ENCODE measurements around the gene FAIM2. TPM values are rescaled to one million over a fixed set of nuclear protein-coding genes. Genes with fewer than 3 reads are reported as not detected.
"Not testable (repeated sequence)": the region's sequence is repeated elsewhere in the genome, so short reads cannot be mapped to it uniquely, and the experiment has no call there.

The FAIM2 gene
- total RNA-seq, 1 donor from 2014 or later: 0.35 TPM

DNA sequence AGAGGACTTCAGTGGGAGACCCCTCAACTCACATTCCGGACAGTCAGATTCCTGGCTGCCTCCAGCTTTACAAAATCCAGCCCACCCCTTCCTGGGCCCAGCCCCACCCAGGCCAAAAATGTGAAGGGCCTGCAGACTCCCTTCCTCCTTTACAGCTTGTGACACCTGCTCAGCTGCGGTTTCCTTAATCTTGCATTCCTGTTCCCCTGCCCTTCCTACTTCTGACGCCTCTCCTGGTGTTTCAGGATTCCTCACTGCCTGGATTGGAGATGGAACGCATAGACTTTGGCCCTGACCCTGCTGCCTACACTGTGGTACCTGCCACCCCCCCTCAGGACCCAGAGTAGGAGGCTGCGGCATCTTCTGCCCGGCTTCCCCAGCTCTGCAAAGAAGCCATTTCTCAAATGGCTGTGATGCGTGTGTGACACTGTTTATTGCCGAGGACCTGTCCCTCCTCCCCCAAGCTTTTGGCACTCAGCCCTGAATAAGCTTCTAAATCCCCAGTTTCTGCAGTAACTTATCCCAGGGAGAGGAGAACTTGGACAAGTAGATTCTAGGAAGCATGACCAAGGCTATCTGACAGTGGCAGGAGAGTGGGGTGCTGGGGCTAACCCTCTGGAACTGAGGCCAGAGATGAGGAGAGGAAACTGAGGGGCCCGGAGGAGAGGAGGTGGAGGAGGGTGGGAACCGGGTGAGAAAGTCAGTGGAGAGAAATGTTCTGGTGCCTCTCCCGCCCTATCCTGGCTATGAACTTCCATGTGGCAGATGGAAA, 35.9 kb downstream of the FAIM2 start:
- no peak for DNase-seq (ENCODE audit: low spot score)

DNA sequence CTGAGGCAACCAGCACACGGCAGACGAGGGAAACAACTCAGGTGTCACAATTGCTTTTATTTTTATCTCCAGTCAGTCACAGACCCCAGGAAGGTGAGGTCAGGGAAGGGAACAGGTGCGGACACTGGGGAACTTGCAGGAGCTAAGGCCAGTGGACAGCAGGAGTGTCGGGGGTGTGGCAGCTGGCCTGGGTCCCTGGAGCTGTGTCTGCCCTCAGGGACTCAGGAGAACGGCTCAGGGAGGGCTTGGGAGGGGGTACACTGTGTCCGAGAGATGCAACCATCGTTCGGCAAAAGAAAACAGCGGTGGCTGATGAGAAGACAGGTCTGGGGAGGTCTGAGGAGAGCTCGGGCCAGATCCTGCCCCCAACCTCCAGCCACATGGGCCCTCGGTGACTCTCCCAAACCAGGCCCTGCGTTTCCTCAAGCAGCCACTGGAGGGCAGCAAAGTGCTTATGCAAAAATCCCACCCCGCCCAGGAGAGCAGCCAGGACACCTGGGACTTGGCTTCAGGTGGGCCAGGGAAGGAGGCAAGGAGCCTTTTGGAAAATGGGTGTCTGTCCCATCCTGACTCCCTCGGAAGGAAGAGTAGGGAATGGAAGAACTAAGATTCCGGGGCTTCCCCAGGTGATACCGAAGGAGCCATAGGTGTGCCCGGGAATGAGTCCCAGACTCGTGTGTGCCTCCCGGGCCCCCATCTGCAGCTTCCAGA, 36.7 kb downstream of the FAIM2 start:
- no peak for DNase-seq (ENCODE audit: low spot score)

- no peak for DNase-seq (ENCODE audit: low spot score)
Observed at GRCh38 chr12:49865782-49866135, 37.9 kb downstream of the FAIM2 start.

DNA sequence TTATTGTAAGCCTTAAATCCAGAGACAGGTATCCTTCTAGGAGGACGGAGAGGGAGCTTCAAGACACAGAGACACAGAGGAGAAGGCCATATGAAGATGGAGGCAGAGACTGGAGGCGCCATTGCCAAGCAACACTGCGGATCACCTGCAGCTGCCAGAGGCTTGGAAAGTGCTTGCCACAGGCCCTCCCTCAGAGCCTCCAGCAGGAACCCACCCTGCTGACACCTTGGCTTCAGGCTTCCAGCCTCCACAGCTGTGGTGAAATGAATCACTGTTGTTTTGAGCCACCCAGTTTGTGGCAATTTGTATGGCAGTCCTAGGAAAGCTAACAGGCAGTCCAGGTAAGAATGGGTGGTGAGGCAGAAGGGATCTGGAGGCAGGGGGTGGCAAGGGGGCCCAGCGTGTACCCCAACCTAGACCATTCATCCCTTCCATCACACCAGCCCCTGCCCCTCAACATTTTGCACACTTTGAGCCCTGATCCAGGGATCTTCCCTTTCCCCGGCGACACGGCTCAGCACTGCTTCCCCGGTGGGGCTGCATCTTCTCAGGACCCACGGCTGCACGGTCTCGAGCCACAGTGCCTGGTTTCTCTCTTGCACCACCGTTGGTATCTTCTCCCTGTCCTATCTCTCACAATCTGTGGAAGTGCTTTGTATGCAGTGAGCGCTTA, 38.5 kb downstream of the FAIM2 start:
- DNase-seq (ENCODE audit: low spot score): peak; percentile 68

DNA sequence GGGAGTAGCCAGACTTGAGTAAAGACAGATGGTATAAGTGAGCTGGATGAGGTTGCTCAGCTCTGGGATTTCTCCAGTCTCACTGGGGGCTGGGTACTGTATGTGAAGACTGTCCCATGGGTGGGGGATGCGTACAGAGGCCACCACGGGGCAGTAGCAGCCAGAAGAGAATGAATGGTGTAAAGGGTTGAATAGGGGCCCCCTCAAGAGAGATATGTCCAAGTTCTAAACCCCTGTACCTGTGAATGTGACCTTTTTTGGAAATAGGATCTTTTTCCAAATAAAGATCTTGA, 39.0 kb downstream of the FAIM2 start:
- DNase-seq (ENCODE audit: low spot score): no peak

GRCh38 chr12:49863946-49864797, 39.5 kb downstream of the FAIM2 start:
- DNase-seq (ENCODE audit: low spot score): no peak

- DNase-seq (ENCODE audit: low spot score): not testable (repeated sequence)
Observed at GRCh38 chr12:49860921-49861320, 42.8 kb downstream of the FAIM2 start.

GRCh38 chr12:49855890-49856289, 47.8 kb downstream of the FAIM2 start:
- DNase-seq (ENCODE audit: low spot score): not testable (repeated sequence)

GRCh38 chr12:49854976-49855375, 48.7 kb downstream of the FAIM2 start:
- DNase-seq (ENCODE audit: low spot score): no peak

DNA sequence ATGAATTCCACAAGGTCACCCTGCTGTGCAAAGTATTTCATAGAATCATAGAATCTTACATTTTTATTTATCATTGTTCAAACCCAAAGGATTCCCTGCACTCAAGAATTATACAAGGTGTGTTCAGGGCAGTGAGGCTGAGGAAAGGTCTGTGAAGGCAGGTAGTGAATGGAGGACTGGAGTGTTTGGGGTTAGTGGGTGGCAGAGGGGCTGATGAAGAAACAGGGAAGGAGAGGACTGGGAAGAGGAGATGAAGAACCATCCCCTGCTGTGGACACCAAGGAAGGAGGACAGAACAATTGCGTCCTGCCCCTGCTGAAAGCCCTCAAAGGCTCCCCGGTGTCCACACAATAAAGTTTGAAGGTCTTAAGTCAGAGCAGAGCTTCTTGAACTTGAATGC, 50.0 kb downstream of the FAIM2 start:
- no peak for DNase-seq (ENCODE audit: low spot score)

- DNase-seq (ENCODE audit: low spot score): peak; percentile 35
Observed at GRCh38 chr12:49847161-49847560, 56.5 kb downstream of the FAIM2 start.

DNA sequence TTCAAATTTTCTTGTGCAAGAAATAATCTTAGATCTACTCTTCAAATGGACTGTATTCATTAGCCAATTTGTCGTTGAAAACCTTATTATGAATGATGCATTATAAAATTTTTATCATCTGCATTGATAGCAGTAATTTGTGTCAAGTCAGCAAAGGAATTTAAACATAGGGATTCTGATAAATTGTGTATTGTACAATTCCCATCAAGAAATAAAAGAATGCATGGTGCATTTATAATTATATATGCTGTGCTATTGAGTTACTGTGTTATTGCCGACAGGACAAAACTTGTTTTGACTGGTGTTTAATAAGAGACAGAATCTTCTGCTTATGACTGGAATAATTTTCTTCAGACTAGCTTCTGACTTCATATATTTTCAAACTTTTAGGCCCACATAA, 57.7 kb downstream of the FAIM2 start:
- DNase-seq (ENCODE audit: low spot score): no peak

DNA sequence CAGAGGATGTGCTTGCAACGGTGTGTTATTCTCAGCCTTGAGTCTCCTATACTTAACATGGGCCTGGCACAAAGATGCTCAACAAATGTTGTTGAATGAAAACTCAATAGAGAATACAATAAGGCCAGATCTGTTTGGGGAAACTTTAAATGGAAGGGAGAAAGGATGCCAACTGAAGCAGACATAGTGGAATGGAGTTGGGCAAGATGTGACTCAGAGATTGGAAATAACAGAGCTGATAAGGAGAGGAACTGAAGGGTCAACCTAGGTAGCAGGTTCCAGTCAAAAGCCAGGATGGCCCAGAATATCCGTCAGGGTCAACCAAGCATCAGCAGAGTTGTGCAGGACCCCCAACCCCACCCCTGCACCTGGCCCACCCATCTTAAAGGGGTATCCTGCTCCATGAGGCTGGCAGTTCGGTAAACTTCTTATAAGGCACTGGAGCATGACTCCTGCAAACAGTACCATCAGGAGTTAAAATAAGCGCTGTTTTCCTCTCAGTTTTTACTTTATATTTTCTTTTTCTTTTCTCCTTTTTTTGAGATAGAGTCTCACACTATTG, 59.7 kb downstream of the FAIM2 start:
- DNase-seq (ENCODE audit: low spot score): no peak

DNA sequence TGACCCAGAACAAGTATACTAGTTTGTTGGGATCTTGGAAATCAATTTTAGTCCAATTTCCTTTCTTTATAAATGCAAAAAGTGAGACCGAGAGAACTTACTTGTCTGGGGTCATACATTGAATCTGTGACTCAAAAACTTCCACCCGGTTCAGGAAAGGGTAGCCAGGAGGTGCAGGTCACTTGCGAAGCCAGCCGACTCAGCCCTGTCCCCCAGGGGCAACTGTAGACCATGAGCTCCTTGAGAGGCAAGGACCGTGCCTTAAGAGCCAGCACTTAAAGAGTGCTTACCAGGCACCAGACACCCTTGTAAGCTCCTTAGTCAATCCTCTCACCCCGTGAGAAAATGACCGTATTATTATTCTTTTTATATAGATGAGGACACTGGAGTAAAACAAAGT, 60.3 kb downstream of the FAIM2 start:
- no peak for DNase-seq (ENCODE audit: low spot score)

DNA sequence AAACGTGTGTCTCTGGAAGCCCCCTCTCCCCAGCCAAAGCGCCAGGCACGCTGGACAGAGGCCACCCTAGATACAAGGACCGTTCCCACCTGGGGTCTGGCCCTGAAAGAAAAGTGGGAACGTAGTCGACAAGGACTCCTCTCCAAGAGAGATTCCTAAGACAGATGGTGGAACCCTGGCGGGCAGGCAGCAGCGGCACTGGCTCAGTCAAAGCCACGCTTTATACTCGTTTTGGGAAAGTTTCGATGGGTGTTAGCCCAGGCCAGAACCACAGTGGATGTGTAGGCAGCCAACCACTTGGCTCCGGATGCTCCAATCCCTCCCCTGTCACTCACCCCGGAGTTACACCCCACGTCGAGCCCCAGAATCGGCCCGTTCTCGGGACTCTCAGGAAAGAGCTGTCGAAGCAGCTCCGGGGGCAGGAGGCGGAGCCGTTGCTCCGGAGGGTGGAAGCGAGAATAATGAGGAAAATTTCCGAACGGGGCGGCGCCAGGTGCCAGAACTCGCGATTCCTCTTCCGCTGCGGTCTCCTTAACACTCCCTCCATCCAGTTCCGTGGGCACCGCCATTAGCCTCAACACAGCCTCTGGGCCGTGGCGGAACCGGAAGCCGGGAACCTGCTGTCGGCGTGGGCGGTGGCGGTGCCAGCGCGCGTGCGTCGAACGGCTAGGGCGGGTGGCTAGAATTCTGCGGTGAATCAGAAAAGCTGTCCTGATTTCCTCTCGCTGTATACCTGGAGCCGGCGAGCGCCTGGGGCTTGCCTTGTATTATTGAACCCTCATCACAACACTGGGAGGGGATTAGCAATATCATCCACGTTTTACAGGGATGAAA, 61.0 kb downstream of the FAIM2 start, which contains the start of gene BCDIN3D:
Gene BCDIN3D, minus strand, starts transcription at position 588 of the 834 bp plus-strand sequence. Its CDS starts 19 bp downstream, at position 569.
- DNase-seq (ENCODE audit: low spot score): peak; percentile 97

- no peak for DNase-seq (ENCODE audit: low spot score)
Observed at GRCh38 chr12:49838973-49839633, 64.6 kb downstream of the FAIM2 start.

GRCh38 chr12:49832836-49833421, 70.8 kb downstream of the FAIM2 start:
- DNase-seq (ENCODE audit: low spot score): no peak

- no peak for DNase-seq (ENCODE audit: low spot score)
Observed at GRCh38 chr12:49831717-49832116, 72.0 kb downstream of the FAIM2 start.
